Right cardiac atrium (tissue), 5 donors: Measurements from ENCODE around the gene UST. TPM values are rescaled to one million over a fixed set of nuclear protein-coding genes. Genes with fewer than 3 reads are reported as not detected.
"Not testable (repeated sequence)": the region's sequence is repeated elsewhere in the genome, so short reads cannot be mapped to it uniquely, and the experiment has no call there.

Experiments used
- ATAC-seq, 2 donors: fragments of 200-7000 bp; cut with Tn5 transposase; one replicate each; pipeline versions ENCODE4 v1.8.0 to v1.9.1; 2020; ENCODE audit warnings: moderate library complexity in 2 of 2, mild to moderate bottlenecking in 1 of 2
- DNase-seq, 3 donors: peaks; one replicate each; pipeline ENCODE4 v3.0.0-alpha.2; 2020
- H3K27ac ChIP-seq: one replicate; pipeline ENCODE4 v1.5.1; 2013; ENCODE audit warnings: mild to moderate bottlenecking, low read length, control low read depth, moderate library complexity
- H3K27me3 ChIP-seq: one replicate; pipeline ENCODE4 v1.6.1; 2013; ENCODE audit not compliant: control insufficient read depth, insufficient read depth
- H3K4me1 ChIP-seq: one replicate; pipeline ENCODE4 v1.6.1; 2013; ENCODE audit warnings: low read length; ENCODE audit not compliant: control insufficient read depth, insufficient read depth
- H3K4me3 ChIP-seq: one replicate; pipeline ENCODE4 v1.5.1; 2013; ENCODE audit warnings: low read length, control low read depth
- H3K9me3 ChIP-seq: one replicate; pipeline ENCODE4 v1.6.1; 2013; ENCODE audit warnings: low read length; ENCODE audit not compliant: control insufficient read depth
- WGBS: extraction: QIAGEN DNeasy Blood & Tissue Kit; methylation state at CpG from one replicate; pipeline ENCODE4 v1.1.7; 2013; 5-methylcytosine and 5-hydroxymethylcytosine counted together
- intact Hi-C, 4 donors: fragments of 100-400 bp; cut with DNase I; formaldehyde crosslinking; loops; one replicate each; pipeline versions ENCODE4 v1.11.0 to v1.14.0; 2022 to 2023
- polyA plus RNA-seq: library from polyadenylated mRNA; stranded (reverse); fragments of 200-250 nt; gene quantifications from one replicate; pipeline ENCODE4 v1.2.3, GENCODE V29; 2013
- total RNA-seq, 4 donors: library from RNA; stranded (reverse); fragmentation: NEBNext Ultra II Directional; extraction: Animal tissue kit (Norgen Biotek cat#: 25700); gene quantifications; one replicate each; pipeline ENCODE4 v1.2.1, GENCODE V29; 2021
- donor health status: healthy with polysubstance abuse.
- donor health status: DM: no; HTN: yes; CAD: no.
- donor health status: DM: no; HTN: no; CAD: no.
- donor health status: DM: no; HTN: yes; CAD: no; lungs with severe emphysema.
- donor health status: DM: yes; HTN: yes; CAD: no.

UST gene
- total and polyA plus RNA-seq, 5 donors, result 4.4 to 5.9 (median 5.1) TPM

DNA sequence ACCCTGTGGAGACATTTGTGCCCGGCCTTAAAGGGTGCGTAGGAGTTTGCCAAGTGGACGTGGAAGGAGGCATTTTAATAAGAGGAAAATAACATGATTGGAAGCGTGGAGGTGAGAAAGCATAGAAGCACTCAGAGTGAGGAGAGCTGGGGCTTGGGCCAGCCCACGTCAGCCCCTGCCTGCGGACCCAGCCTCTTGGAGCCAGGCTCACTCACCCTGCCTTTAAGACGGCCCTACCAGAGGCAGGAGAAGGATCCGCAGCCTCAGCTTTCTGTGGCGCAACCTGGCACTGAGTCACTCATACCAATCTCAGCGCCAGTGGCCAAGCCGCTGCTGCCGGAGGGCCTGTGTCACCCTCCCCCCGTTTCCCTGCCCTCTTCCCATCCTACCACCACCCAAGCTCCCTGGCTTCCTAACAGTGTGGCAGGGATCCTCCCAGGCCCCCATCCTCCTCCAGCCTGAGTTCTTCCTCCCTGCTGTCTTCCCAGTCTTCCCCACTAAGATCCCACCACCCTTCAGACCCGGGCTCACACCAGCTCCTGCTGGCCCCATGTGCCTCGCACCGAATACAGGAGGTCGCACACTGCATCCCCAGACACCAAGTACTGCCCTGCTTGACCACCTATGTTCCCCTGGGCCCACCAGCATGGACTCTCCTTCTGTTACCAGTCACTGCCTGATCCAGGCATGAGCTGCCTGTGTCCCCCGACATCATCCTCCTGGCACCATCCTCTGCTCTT, 285.2 kb downstream of the UST start:
- H3K27me3 ChIP-seq, result no peaks in the 10 kb centered on the region
- WGBS, result 90% methylated on average over 18 of the region's 18 CpGs
- H3K4me3 ChIP-seq, result no peak overlapping the region
- intact Hi-C loops, result loop anchor here (5.0 to 10.0 kb wide), 3 partner anchors 395 to 483 kb away; no protein-coding TSS in a partner anchor
- no peaks in the 10 kb centered on the region for H3K9me3 ChIP-seq
- DNase-seq, result peak in 1 of 3 donors; percentile 58
- H3K27ac ChIP-seq, result no peak overlapping the region
- H3K4me1 ChIP-seq, result no peaks in the 10 kb centered on the region
- ATAC-seq, result peak; percentile 43 to 46

DNA sequence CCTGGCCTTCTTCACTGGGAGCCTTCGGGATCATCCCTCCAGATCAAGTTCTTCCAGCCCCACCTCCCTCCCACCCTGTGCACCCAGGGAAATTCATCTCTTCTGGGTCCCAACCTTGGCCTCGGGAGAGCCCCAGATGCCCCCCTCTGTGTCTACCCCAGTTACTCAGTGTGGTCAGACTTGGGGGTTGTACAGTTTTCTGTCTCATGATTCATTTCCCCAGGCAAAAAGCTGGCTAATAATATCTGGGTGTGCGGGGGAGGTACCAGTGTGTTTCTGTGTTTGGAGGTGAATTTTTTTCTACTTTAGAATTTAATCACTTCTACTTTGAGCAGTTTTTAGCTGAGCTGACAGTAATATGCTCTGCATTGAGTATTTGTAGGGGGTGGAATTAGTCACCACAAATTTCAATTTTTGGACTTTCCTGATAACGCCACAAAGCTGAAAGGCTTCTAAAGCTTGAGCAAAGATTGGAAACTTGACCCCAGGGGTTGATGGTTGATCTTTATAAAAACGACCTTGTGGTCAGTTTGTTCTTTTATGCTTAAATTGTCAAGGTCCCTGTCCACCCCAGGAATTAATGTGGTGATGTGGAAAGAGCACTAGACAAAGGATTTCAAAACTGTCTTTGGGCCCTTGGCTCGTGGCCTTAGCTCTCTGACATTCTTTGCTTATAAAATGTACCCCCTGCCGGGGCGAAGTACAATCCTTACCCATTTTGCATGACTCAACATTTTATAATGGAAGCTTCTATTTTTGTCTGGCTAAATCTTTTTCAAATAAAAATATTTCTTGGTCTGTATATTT, 286.0 kb downstream of the UST start:
- intact Hi-C loops, result loop anchor here (5.0 to 10.0 kb wide), 3 partner anchors 394 to 482 kb away; no protein-coding TSS in a partner anchor

DNA sequence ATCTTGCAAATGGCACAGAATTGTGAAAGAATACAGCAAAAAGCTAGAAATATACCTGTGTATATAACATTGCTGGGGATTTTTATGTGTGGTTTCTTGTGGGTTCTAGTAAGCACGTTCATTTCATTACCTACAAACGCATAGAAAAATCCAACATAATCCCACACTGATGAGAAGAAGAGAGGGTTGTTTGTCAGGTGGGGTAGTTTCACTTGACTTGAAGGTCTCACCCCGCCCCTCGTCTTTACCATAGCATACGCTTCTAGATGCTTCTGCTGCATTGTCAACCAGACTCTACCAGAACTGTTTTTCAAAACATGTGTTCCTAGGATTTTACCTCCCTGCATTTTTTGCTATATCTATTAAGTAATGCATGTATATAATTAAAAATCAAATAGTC, 286.6 kb downstream of the UST start:
- Histone ChIP-seq H3K27ac (no peak overlapping the region), H3K4me3 (no peak overlapping the region), H3K4me1 (no peaks in the 10 kb centered on the region), H3K27me3 (no peaks in the 10 kb centered on the region), H3K9me3 (no peaks in the 10 kb centered on the region)
- intact Hi-C loops, result loop anchor here (5.0 to 10.0 kb wide), 3 partner anchors 394 to 481 kb away; no protein-coding TSS in a partner anchor
- ATAC-seq (no peak), DNase-seq (no peak)
- WGBS, result 86% methylated on average over 5 of the region's 5 CpGs

More for the DNA sequence above, 286.0 kb downstream of the UST start:
- ATAC-seq (no peak), DNase-seq (no peak)
- no peak overlapping the region for H3K4me3 ChIP-seq
- 61% methylated on average over 8 of the region's 8 CpGs for WGBS
- no peaks in the 10 kb centered on the region for H3K4me1 ChIP-seq
- no peaks in the 10 kb centered on the region for H3K9me3 ChIP-seq
- H3K27me3 ChIP-seq, result no peaks in the 10 kb centered on the region
- no peak overlapping the region for H3K27ac ChIP-seq

DNA sequence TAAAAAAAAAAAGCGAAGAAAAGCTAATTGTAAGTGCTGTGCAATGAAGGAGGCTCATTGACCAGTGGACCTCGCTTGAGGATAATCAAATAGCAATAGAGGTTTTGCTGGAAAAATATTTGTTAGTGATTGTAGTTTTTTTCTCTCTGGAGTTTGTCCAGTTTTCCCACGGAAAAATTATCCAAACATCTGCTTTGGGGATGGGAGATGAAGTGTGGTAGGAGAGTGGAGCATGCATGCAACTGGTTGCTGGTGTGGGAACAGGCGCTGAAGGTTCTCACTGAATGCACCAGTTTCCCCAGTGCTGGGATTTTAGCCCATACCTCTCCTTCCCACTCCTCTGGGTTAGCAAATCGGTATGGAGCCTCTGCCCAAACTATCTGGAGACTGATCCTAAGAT, 288.9 kb downstream of the UST start:
- Histone ChIP-seq H3K27me3 (no peaks in the 10 kb centered on the region), H3K27ac (no peak overlapping the region), H3K4me3 (no peak overlapping the region), H3K4me1 (no peaks in the 10 kb centered on the region), H3K9me3 (no peaks in the 10 kb centered on the region)
- whole genome bisulfite sequencing, result 67% methylated on average over 5 of the region's 5 CpGs
- DNase-seq (no peak), ATAC-seq (no peak)
- intact Hi-C loops, result loop anchor here in 1 of 4 donors (10.0 kb wide), 1 partner anchor 479 kb away; no protein-coding TSS in a partner anchor

DNA sequence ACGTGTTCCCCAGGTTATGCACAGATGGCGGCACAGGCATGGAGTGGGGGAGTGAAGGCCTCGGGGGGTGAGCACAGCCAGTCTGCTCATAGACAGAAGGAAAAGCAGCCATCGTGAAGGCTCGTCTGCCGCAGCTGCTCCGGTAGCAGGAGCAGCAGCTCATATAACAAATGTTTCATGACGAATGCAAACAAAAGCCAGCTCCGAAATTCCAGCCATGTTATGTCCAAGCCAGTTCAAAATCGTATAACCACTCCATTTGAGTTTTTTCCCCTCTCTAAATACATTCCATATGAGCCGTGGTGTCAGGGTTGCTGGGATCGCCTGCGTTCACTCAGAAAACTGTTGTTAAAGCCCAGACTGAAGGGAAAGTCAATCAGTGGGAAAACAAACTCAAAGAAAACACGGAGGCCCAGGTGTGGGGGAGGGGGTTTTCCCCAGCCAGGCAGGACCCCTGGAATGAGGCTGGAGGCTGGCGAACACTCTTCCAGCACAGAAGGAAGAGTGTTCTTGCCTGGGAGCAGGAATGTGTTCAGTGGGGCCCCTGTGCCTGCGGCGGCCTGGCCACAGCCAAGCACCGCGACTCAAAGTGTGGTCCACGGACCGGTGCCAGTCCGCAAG, 290.3 kb downstream of the UST start:
- ATAC-seq (no peak), DNase-seq (no peak)
- H3K27me3 ChIP-seq, result no peaks in the 10 kb centered on the region
- intact Hi-C loops, result loop anchor here in 1 of 4 donors (10.0 kb wide), 1 partner anchor 478 kb away; no protein-coding TSS in a partner anchor
- no peaks in the 10 kb centered on the region for H3K9me3 ChIP-seq
- H3K27ac ChIP-seq, result no peak overlapping the region
- no peaks in the 10 kb centered on the region for H3K4me1 ChIP-seq
- no peak overlapping the region for H3K4me3 ChIP-seq
- 71% methylated on average over 22 of the region's 22 CpGs for WGBS

DNA sequence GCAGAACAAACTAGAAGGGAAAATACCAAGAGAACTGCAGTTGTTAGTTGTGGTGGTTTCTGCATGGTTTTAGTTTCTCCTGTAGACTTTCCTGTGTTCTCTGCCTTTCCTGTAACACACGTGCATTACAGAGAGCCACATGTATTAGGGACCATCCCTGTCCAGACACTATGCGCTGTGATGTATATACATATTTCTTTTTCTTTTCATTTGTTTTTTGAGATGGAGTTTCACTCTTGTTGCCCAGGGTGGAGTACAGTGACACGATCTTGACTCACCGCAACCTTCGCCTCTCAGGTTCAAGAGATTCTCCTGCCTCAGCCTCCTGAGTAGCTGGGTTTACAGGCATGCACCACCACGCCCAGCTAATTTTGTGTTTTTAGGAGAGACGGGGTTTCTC, 292.2 kb downstream of the UST start:
- 90% methylated on average over 7 of the region's 7 CpGs for WGBS
- not testable (repeated sequence) for H3K4me1 ChIP-seq, ATAC-seq, H3K9me3 ChIP-seq, H3K4me3 ChIP-seq, H3K27me3 ChIP-seq, DNase-seq, H3K27ac ChIP-seq
- intact Hi-C loops, result loop anchor here in 1 of 4 donors (10.0 kb wide), 1 partner anchor 476 kb away; no protein-coding TSS in a partner anchor

DNA sequence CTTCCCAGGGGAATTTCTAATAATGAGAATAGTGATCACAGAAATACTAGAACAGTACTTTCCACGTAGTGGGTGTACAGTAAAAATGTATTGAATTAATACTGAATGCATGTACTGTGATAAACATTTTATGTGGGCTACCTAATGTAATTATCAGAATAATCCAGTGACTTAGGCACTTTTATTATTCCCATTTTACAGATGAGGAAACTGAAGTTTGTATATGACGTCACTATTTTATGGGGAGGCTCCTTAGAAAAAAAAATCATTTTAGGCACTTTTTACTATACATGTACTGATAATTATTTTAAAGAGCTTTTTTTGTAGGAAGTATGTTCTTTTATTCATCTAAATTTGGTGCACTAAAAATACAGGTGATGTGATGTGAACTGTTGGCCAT, 295.1 kb downstream of the UST start:
- ATAC-seq, result no peak
- intact Hi-C loops, result no loop called here
- no peak for DNase-seq

DNA sequence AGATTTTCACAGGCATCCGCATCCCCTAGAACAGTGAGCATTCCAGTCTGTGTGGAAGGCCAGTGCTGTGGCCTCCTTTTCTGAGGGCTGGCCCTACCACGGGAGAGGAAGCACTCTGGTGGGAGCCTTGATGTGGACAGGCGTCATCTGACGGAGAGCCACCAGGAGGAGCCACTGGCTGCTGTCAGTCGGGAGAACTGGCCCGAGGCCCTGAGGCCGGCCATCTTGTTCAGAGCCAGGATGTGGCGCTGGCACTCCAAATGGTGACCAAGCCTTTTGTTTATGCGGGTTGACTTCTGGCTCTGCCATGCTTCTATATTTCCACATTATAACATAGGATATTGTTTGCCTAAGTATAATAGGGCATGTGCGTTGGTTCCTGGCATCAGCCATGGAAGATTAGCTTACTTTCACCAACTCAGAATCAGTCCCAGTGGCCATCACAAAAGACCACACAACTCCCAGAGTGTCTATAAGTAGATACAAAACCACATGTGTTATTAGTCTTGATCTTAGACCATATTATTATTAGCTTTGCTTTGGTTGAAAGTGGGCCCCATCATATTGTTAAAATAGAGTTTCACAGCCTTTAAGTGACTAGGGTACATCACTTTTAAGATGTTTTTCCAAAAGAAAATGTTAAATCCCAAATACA, 296.8 kb downstream of the UST start:
- H3K4me1 ChIP-seq, result peaks cover 3% of the 10 kb centered on the region
- no peak overlapping the region for H3K4me3 ChIP-seq
- no peak overlapping the region for H3K27ac ChIP-seq
- intact Hi-C loops, result no loop called here
- no peaks in the 10 kb centered on the region for H3K9me3 ChIP-seq
- ATAC-seq, result no peak
- peak in 1 of 3 donors; percentile 55 for DNase-seq
- H3K27me3 ChIP-seq, result no peaks in the 10 kb centered on the region
- WGBS, result 93% methylated on average over 10 of the region's 10 CpGs

More for the DNA sequence above, 295.1 kb downstream of the UST start:
- Histone ChIP-seq H3K27me3 (no peaks in the 10 kb centered on the region), H3K9me3 (no peaks in the 10 kb centered on the region), H3K27ac (no peak overlapping the region), H3K4me1 (peaks cover 3% of the 10 kb centered on the region), H3K4me3 (no peak overlapping the region)
- 95% methylated on average over 2 of the region's 2 CpGs for WGBS

DNA sequence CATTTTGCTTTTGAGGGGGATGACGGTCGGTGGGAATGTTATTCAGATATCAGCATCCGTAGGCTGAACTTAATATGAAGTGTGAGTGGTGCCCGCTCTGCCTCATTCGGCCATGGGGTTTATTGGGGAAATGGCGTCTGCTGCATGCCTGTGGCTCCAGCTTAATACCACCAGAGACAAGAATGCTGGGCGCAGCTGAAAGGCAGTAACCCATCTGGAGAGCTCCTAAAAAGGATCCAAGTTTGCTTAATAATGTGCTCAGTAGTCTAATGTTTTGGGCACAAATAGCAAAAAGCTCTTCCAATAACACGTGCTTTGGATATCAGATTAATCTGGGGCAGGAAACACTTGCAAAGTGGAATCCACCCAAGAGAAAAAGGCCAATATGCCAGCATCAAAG, 297.7 kb downstream of the UST start:
- ATAC-seq (no peak), DNase-seq (no peak)
- 83% methylated on average over 8 of the region's 8 CpGs for WGBS
- Histone ChIP-seq H3K9me3 (no peaks in the 10 kb centered on the region), H3K27ac (no peak overlapping the region), H3K27me3 (no peaks in the 10 kb centered on the region), H3K4me3 (no peak overlapping the region), H3K4me1 (peaks cover 3% of the 10 kb centered on the region)
- intact Hi-C loops, result no loop called here

DNA sequence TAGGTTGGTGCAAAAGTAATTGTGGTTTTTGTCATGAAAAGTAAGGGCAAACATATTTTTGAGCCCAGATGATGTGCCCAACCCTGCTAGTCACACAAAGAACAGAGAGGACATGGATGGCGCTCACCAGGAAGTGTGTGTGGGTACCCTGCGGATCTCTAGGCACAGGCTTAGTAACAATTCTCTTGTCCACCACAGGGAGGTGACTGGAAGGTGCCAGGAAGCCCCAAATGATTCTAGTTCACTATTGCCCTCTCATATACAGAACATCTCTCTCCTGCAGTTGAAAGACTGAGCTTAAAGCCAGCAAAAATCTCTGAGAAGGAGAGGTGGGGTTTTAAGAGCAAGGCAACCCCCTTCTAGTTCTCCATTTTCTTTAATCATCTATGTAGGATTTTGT, 298.6 kb downstream of the UST start:
- intact Hi-C loops, result no loop called here
- no peaks in the 10 kb centered on the region for H3K9me3 ChIP-seq
- H3K27ac ChIP-seq, result no peak overlapping the region
- H3K4me1 ChIP-seq, result peaks cover 3% of the 10 kb centered on the region
- no peak overlapping the region for H3K4me3 ChIP-seq
- 84% methylated on average over 2 of the region's 2 CpGs for WGBS
- no peak for DNase-seq
- H3K27me3 ChIP-seq, result no peaks in the 10 kb centered on the region
- ATAC-seq, result no peak
